GM15510 (cell line): Measurements from ENCODE around the gene ZNF799.

ENCODE experiments used
- POLR2A ChIP-seq: IDR thresholded peaks from 3 replicates; pipeline ENCODE4 v1.6.1; 2011; ENCODE audit warnings: borderline replicate concordance; ENCODE audit not compliant: insufficient read length; ENCODE audit errors: extremely low read depth

Gene ZNF799

GRCh38 chr19:12350185-12350889, 50.7 kb downstream of the ZNF799 start:
- TF ChIP-seq POLR2A: no peak

DNA sequence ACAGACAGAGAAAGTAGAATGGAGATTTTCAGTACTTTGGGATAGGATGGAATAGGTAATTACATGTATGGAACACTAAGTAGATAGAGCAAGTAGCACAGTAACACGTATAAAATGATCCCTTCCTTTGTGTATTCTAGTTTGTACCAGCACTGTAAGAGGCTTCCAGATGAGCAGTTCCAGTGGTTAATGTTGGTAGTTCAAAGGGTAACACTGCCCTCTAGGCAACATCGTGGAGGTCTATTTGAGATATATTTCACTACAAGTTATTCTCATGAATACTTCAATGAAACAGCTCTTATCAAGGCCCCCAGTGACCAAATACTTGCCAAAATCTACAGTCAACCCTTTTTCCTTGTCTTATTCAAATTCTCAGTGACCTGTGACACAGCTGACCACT, 54.2 kb downstream of the ZNF799 start:
- no peak for TF ChIP-seq POLR2A

GRCh38 chr19:12345197-12345596, 55.9 kb downstream of the ZNF799 start:
- no peak for TF ChIP-seq POLR2A
